ENCODE measurements around the gene NXF1.
"Not testable (repeated sequence)": the region's sequence is repeated elsewhere in the genome, so short reads cannot be mapped to it uniquely, and the experiment has no call there.

NXF1 gene

GRCh38 chr11:62805076-62805892, at the start of gene NXF1:
Gene NXF1 (minus strand): TSS chr11:62805440. CDS start chr11:62805356, 84 bp downstream.
- DNase-seq = peak; percentile 92

- DNase-seq = no peak
Observed at GRCh38 chr11:62854013-62854824, 49.0 kb upstream of the NXF1 start.

- no peak for DNase-seq
Observed at GRCh38 chr11:62853279-62853965, 48.2 kb upstream of the NXF1 start.

GRCh38 chr11:62852523-62853188, 47.4 kb upstream of the NXF1 start:
- no peak for DNase-seq

GRCh38 chr11:62851807-62852522, 46.7 kb upstream of the NXF1 start:
- DNase-seq = no peak

- no peak for DNase-seq
Observed at GRCh38 chr11:62850911-62851806, 45.9 kb upstream of the NXF1 start.

- DNase-seq = no peak
Observed at GRCh38 chr11:62847767-62848314, 42.6 kb upstream of the NXF1 start.

- no peak for DNase-seq
Observed at GRCh38 chr11:62846177-62846576, 40.9 kb upstream of the NXF1 start.

GRCh38 chr11:62844154-62844553, 38.9 kb upstream of the NXF1 start:
- DNase-seq = no peak

- no peak for DNase-seq
Observed at GRCh38 chr11:62843466-62843865, 38.2 kb upstream of the NXF1 start.

- DNase-seq = not testable (repeated sequence)
Observed at GRCh38 chr11:62842891-62843290, 37.7 kb upstream of the NXF1 start.

GRCh38 chr11:62842171-62842741, 37.0 kb upstream of the NXF1 start:
- no peak for DNase-seq

- peak; percentile 100 for DNase-seq
Observed at GRCh38 chr11:62841361-62842170, 36.3 kb upstream of the NXF1 start.

GRCh38 chr11:62840721-62841360, 35.6 kb upstream of the NXF1 start:
- peak; percentile 99 for DNase-seq

GRCh38 chr11:62839050-62839945, 34.1 kb upstream of the NXF1 start, which contains the start of gene WDR74:
Gene WDR74 (minus strand): TSS chr11:62839590. CDS start chr11:62839570, 20 bp downstream.
- DNase-seq = peak; percentile 83

- DNase-seq = no peak
Observed at GRCh38 chr11:62835336-62835735, 30.1 kb upstream of the NXF1 start.

- no peak for DNase-seq
Observed at GRCh38 chr11:62832336-62833234, 27.3 kb upstream of the NXF1 start, which contains the start of gene TEX54. Gene TEX54 (minus strand): TSS chr11:62832841.

Data from NCI-H446 treated with DMSO at 0.1 percent for 48 hours (cell line).